Measurements from ENCODE around the gene DDX17. TPM values are rescaled to one million over a fixed set of nuclear protein-coding genes. Genes with fewer than 3 reads are reported as not detected.

The DDX17 gene
- total RNA-seq, 3 donors from 2014 or later, result 586 to 1,018 (median 961) TPM

DNA sequence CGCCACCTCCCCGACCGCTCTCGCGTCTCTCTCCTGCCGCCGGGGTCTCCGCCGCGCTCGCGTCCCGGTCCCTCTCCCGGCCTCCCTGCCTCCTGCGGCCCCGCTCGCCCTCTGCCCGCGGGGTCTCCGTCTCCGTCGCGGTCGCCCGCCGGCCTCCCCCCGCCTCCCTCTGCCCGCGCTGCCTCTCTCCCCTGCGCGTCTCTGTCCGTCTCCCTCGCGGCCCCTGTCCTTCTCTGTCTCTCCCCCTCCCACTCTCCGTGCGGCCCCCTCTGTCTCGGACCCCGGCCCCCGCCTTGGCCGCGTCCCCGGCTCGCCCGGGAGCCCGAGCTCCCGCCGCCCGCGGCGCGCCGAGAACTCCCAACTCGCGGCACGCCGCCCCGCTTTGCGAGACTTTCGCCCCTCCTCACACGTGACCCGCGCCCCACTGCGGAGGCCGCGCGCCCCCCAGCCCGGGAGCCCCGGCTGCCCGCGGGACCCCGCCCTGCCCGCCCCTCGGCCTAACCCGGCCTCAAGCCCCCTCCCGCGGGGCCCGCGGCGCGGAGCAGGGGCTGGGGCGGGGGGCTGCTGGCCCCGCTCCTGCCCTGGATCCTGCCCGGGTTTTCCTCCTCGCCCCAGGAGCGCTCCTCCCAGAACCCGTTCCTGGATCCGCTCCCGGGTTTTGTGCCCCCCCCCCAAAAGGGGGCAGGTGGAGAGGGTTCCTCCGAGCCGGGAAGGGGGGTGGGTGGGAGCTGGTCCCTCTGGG lies 50.4 kb downstream of the DDX17 start:
- no peaks in the 10 kb centered on the region for H3K9me3 ChIP-seq
- TF ChIP-seq POLR2A (IDR thresholded peaks at IDR 0.05) (no peak), POLR2AphosphoS5 (IDR thresholded peaks at IDR 0.05) (no peak)
- TF ChIP-seq, protein P1, sequence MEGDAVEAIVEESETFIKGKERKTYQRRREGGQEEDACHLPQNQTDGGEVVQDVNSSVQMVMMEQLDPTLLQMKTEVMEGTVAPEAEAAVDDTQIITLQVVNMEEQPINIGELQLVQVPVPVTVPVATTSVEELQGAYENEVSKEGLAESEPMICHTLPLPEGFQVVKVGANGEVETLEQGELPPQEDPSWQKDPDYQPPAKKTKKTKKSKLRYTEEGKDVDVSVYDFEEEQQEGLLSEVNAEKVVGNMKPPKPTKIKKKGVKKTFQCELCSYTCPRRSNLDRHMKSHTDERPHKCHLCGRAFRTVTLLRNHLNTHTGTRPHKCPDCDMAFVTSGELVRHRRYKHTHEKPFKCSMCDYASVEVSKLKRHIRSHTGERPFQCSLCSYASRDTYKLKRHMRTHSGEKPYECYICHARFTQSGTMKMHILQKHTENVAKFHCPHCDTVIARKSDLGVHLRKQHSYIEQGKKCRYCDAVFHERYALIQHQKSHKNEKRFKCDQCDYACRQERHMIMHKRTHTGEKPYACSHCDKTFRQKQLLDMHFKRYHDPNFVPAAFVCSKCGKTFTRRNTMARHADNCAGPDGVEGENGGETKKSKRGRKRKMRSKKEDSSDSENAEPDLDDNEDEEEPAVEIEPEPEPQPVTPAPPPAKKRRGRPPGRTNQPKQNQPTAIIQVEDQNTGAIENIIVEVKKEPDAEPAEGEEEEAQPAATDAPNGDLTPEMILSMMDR (IDR thresholded peaks at IDR 0.05), result no peak
- H3K27me3 ChIP-seq, result peaks cover 5 to 62% of the 10 kb centered on the region in 2 donors
- H3K27ac ChIP-seq, result no peak overlapping the region
- no peaks in the 10 kb centered on the region for H3K4me1 ChIP-seq
- DNase-seq (ENCODE audit: low spot score in 2 of 2), result no peak
- H3K4me3 ChIP-seq, result peak overlapping the region; percentile 25 to 77 (median 54)
- intact Hi-C loops (cut with DNase I; ENCODE audit: low total_unique reads), result no loop called here
- no peaks in the 10 kb centered on the region for H3K36me3 ChIP-seq

DNA sequence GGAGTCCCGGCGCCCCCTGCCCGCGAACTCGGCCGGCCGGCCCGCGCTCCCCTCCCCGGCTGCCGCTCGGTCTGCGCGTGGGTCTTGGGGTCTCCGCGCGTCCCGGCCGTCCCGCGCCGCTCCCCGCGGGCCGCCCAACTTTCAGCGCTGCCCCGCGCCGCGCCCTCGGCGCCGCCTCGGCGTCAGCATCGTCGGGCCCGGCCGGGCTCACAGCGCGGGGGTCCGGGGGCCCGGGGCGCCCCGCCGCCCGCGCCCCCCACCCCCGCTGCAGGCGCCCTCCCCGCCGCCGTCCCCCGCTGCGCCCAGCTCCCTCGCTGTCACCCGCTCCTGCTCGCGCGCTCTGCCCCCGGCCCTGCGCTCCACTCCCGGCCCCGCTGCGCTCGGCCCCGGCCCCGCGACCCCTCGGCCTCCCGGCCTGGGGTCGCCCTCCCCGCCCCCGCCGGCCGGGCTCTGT lies 51.0 kb downstream of the DDX17 start, which contains the start of gene KCNJ4:
Gene KCNJ4 (minus strand): TSS at position 124 of the 454 bp plus-strand sequence. CDS start 27,067 bp downstream, outside the sequence.
- Histone ChIP-seq H3K27me3 (peaks cover 5 to 59% of the 10 kb centered on the region in 2 donors), H3K36me3 (no peaks in the 10 kb centered on the region), H3K4me1 (no peaks in the 10 kb centered on the region), H3K27ac (no peak within 1 kb of the TSS), H3K4me3 (peak within 1 kb of the TSS; percentile 27 to 77 (median 54)), H3K9me3 (no peaks in the 10 kb centered on the region)
- DNase-seq (ENCODE audit: low spot score in 2 of 2), result no peak
- TF ChIP-seq POLR2A (IDR thresholded peaks at IDR 0.05) (no peak), POLR2AphosphoS5 (IDR thresholded peaks at IDR 0.05) (no peak)
- TF ChIP-seq, protein P1 (IDR thresholded peaks at IDR 0.05), result no peak
- intact Hi-C loops (cut with DNase I; ENCODE audit: low total_unique reads), result no loop called here

DNA sequence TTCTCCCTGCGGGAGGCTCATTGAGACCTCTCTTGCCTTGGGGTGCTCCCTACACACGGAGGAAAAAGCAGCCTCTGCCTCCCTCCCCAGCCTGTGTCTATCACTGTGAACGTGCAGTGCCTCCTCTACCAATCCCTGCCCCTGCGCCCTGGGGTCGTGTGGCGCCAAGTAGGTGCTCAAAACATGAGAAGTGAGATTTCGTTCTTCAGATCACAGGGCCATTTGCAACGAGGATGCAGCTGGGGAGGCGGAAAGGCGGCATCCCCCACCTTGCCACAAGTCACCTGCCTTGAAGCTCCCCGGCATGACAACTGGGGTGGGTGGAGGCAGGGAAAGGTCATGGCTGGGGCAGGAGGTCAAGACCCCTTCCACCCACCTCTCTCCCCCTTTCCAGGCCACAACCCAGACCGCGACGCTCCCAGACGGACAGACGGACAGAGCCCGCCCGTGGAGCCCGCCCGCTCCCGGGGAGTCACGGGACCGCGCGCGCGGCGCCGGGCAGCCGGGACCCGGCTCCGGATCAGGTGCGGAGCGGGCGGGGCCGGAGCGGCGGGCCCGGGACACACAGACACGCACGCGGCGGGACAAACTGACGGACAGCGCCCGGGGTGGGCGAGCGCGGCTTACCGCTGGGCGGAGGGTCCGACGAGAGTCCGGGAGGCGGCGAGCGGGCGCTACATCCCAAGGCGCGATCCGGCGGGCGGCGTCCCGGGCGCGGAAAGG lies 51.6 kb downstream of the DDX17 start:
- Histone ChIP-seq H3K36me3 (no peaks in the 10 kb centered on the region), H3K9me3 (no peaks in the 10 kb centered on the region), H3K4me1 (no peaks in the 10 kb centered on the region), H3K4me3 (peak overlapping the region; percentile 27 to 77 (median 54)), H3K27me3 (peaks cover 5 to 57% of the 10 kb centered on the region in 2 donors), H3K27ac (no peak overlapping the region)
- TF ChIP-seq, protein P1 (IDR thresholded peaks at IDR 0.05), result no peak
- TF ChIP-seq POLR2A (IDR thresholded peaks at IDR 0.05) (no peak), POLR2AphosphoS5 (IDR thresholded peaks at IDR 0.05) (no peak)
- DNase-seq (ENCODE audit: low spot score in 2 of 2), result no peak
- intact Hi-C loops (cut with DNase I; ENCODE audit: low total_unique reads), result no loop called here

DNA sequence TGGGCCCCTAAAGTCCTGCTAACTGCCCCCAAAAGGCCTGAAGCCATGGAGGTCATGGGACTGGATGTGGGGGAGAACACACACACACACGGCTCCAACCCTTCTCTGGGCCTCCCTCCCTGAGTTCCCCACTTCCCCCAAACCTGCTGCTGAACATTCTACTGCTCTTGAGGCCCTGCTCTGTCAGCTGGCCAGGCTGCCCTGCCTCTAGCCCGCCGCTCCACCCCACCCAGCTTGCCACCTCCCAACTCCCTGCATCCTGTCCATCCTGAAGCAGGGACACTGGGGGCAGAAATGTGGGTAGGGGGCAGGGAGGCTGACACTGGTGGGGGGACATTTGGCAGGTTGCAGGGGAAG lies 52.1 kb downstream of the DDX17 start:
- no peaks in the 10 kb centered on the region for H3K4me1 ChIP-seq
- H3K27ac ChIP-seq, result no peak overlapping the region
- TF ChIP-seq POLR2A (IDR thresholded peaks at IDR 0.05) (no peak), POLR2AphosphoS5 (IDR thresholded peaks at IDR 0.05) (no peak)
- TF ChIP-seq, protein P1 (IDR thresholded peaks at IDR 0.05), result no peak
- no peaks in the 10 kb centered on the region for H3K36me3 ChIP-seq
- no peak for DNase-seq (ENCODE audit: low spot score in 2 of 2)
- no peak overlapping the region for H3K4me3 ChIP-seq
- intact Hi-C loops (cut with DNase I; ENCODE audit: low total_unique reads), result no loop called here
- no peaks in the 10 kb centered on the region for H3K9me3 ChIP-seq
- H3K27me3 ChIP-seq, result peaks cover 5 to 58% of the 10 kb centered on the region in 2 donors

All from breast epithelium (tissue), 4 donors.